Measurements from ENCODE around the gene PSMD3.

Gene PSMD3

DNA sequence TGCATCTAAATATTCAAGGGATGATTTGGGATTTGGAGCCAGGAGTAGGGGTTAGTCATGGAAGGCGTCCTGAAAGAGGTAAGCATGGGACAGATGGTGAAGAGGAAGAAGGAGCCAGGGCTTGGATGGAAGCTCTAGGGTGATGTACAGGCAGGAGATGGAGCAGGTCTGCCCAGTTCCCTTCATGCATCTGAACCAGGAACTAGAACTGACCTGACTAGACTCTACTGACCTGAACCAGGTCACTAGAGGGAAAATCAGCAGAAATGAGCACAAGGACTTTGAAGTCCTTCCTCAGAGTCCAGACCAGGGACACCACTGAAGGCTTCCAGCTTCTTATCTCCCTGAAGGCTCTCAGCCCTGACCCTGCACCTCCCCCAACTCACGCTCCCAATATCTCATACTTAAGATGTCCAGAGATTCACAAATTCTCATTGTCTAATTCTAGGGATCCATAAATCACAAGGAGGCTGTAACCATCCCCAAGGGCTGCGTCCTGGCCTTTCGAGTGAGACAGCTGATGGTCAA lies 9.5 kb upstream of the PSMD3 start:
- TF ChIP-seq GATA3 (IDR thresholded peaks at IDR 0.05; ENCODE audit: low read depth, low read length) (no peak), GATA2 (IDR thresholded peaks at IDR 0.05; ENCODE audit: low read depth, low read length) (no peak)

- no peak for TF ChIP-seq GATA2 (IDR thresholded peaks at IDR 0.05; ENCODE audit: low read depth, low read length)
- TF ChIP-seq GATA3 (IDR thresholded peaks at IDR 0.05; ENCODE audit: low read depth, low read length) = no peak
Measured at GRCh38 chr17:39972271-39972670, 8.3 kb upstream of the PSMD3 start.

GRCh38 chr17:39973496-39973895 lies 7.1 kb upstream of the PSMD3 start:
- TF ChIP-seq GATA2 (IDR thresholded peaks at IDR 0.05; ENCODE audit: low read depth, low read length) = no peak
- no peak for TF ChIP-seq GATA3 (IDR thresholded peaks at IDR 0.05; ENCODE audit: low read depth, low read length)

DNA sequence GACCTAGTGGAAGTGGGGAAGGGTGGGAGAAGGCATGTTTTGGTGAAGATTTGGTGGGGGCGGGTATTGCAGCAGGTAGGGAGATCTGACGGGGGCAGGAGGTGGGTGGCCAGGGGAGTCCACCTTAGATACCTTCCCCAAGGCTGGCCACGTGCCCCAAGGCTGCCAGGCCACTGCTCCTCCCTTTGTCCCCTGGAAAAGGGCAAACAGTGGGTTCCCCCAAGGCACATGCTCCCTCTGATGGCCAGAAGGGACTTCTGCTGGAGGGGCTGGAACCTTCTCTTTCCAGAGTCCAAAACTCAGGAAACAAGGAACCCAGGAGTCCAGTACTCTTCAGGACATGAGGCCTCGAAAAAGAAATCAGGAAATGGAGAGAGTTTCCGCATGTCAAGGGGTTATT lies 6.2 kb upstream of the PSMD3 start:
- TF ChIP-seq GATA2 (IDR thresholded peaks at IDR 0.05; ENCODE audit: low read depth, low read length) (no peak), GATA3 (IDR thresholded peaks at IDR 0.05; ENCODE audit: low read depth, low read length) (no peak)

GRCh38 chr17:39975801-39976200 lies 4.8 kb upstream of the PSMD3 start:
- TF ChIP-seq GATA2 (IDR thresholded peaks at IDR 0.05; ENCODE audit: low read depth, low read length) (no peak), GATA3 (IDR thresholded peaks at IDR 0.05; ENCODE audit: low read depth, low read length) (no peak)

- no peak for TF ChIP-seq GATA2 (IDR thresholded peaks at IDR 0.05; ENCODE audit: low read depth, low read length)
- no peak for TF ChIP-seq GATA3 (IDR thresholded peaks at IDR 0.05; ENCODE audit: low read depth, low read length)
Measured at GRCh38 chr17:39979016-39979670, 1.5 kb upstream of the PSMD3 start.

DNA sequence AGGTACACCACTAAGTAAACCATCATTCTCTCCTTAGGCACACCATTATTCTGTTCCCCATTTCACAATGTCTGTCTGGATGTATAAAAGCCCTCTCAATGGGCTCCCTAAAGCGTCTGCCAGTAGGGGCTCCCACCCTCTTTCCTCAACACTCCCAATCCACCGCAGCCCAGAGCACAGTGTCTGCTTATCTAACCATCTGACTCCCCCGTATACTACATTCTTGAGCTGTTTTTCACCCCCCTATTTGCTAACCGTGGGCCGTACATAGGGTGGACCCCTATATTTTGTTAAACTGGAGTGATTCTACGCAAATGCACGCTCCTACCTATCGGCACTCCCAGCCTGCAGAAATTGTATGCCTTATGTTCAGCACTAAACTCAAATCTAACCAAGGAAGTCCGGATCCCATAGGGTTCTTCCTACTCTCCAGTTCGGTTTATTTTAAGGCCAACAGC lies 685 bp upstream of the PSMD3 start:
- TF ChIP-seq GATA2 (IDR thresholded peaks at IDR 0.05; ENCODE audit: low read depth, low read length) = peak; percentile 57
- TF ChIP-seq GATA3 (IDR thresholded peaks at IDR 0.05; ENCODE audit: low read depth, low read length) = no peak

- TF ChIP-seq GATA2 (IDR thresholded peaks at IDR 0.05; ENCODE audit: low read depth, low read length) (no peak), GATA3 (IDR thresholded peaks at IDR 0.05; ENCODE audit: low read depth, low read length) (no peak)
Measured at GRCh38 chr17:39981207-39981741, 667 bp downstream of the PSMD3 start.

DNA sequence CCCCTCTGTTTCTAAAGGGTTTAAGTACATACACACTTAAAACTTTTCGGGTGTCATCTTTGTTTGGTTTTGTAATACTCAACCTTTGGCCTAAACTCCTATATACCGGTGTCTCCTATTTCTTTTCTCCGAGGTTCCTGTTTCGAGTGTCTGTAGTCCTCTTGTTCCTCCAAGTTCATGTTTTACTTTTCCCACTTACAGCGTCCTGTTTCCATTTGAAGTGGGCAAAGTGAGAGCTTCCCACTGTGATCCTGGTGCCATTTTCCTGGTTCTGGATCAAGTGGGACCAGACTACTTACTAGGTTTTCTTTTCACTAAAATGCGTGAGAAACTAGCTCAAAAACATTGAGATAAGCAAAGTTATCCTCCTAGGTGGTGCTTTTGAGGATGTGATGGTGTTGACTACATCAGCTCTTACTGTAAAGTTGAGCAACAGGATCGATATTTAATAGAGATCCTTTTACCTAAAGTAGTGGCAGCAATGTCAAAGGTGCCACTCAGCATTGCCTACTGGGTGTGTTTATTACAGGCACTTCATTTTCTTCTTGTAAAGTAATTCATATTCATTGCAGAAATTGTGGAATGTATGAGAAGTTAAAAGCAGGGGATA lies 1.3 kb downstream of the PSMD3 start:
- no peak for TF ChIP-seq GATA3 (IDR thresholded peaks at IDR 0.05; ENCODE audit: low read depth, low read length)
- TF ChIP-seq GATA2 (IDR thresholded peaks at IDR 0.05; ENCODE audit: low read depth, low read length) = no peak

GRCh38 chr17:39988206-39988810 lies 7.7 kb downstream of the PSMD3 start:
- TF ChIP-seq GATA2 (IDR thresholded peaks at IDR 0.05; ENCODE audit: low read depth, low read length) (no peak), GATA3 (IDR thresholded peaks at IDR 0.05; ENCODE audit: low read depth, low read length) (no peak)

GRCh38 chr17:39994448-39994847 lies 13.8 kb downstream of the PSMD3 start:
- TF ChIP-seq GATA3 (IDR thresholded peaks at IDR 0.05; ENCODE audit: low read depth, low read length) = no peak
- no peak for TF ChIP-seq GATA2 (IDR thresholded peaks at IDR 0.05; ENCODE audit: low read depth, low read length)

DNA sequence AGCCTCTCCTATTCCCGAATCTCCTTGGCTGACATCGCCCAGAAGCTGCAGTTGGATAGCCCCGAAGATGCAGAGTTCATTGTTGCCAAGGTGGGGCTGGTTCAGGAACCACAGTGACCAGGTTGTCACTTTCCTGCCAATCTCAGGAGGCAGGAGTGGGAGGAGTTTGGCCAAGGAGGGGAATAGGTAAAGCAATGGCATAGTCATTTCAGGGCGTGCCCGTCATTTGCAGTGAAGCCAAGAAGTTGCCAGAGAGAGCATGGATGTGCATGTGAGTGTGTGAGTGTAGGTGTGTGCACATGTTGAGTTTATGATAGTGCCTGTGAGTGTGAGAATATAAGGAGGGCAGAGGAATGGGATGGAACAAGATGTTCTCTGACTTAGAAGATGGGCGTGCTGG lies 14.8 kb downstream of the PSMD3 start:
- no peak for TF ChIP-seq GATA3 (IDR thresholded peaks at IDR 0.05; ENCODE audit: low read depth, low read length)
- no peak for TF ChIP-seq GATA2 (IDR thresholded peaks at IDR 0.05; ENCODE audit: low read depth, low read length)

GRCh38 chr17:39996162-39996561 lies 15.6 kb downstream of the PSMD3 start:
- TF ChIP-seq GATA3 (IDR thresholded peaks at IDR 0.05; ENCODE audit: low read depth, low read length) = no peak
- TF ChIP-seq GATA2 (IDR thresholded peaks at IDR 0.05; ENCODE audit: low read depth, low read length) = no peak

- TF ChIP-seq GATA2 (IDR thresholded peaks at IDR 0.05; ENCODE audit: low read depth, low read length) = no peak
- TF ChIP-seq GATA3 (IDR thresholded peaks at IDR 0.05; ENCODE audit: low read depth, low read length) = no peak
Measured at GRCh38 chr17:39996800-39997199, 16.2 kb downstream of the PSMD3 start.

Measured in SH-SY5Y (cell line).